ENCODE measurements around the gene PDE9A.

DNA sequence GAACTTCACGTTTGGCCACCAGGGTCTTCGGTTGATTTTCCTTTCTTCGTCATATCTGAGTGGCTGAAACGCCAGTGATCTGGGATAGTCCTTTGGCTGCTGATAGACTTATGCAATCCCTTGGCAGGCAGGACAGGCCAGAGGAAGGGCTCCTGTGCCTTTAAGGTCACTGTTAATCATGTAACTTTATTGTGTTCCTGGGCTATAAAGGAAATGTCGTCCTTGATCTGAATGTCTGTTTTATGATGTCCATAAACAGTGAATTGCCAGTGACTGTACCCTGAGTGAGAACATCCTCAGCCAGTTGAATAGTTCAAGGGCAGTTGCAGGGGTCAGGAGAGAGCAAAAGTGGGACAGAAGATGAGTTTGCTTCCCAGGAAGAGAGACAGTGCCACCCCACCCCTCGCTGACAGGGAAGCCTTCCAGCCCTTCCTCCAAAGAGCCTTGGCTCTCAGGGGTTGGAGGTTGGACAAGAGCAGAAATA lies 68.0 kb downstream of the PDE9A start:
- TF ChIP-seq, protein P1, sequence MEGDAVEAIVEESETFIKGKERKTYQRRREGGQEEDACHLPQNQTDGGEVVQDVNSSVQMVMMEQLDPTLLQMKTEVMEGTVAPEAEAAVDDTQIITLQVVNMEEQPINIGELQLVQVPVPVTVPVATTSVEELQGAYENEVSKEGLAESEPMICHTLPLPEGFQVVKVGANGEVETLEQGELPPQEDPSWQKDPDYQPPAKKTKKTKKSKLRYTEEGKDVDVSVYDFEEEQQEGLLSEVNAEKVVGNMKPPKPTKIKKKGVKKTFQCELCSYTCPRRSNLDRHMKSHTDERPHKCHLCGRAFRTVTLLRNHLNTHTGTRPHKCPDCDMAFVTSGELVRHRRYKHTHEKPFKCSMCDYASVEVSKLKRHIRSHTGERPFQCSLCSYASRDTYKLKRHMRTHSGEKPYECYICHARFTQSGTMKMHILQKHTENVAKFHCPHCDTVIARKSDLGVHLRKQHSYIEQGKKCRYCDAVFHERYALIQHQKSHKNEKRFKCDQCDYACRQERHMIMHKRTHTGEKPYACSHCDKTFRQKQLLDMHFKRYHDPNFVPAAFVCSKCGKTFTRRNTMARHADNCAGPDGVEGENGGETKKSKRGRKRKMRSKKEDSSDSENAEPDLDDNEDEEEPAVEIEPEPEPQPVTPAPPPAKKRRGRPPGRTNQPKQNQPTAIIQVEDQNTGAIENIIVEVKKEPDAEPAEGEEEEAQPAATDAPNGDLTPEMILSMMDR (IDR thresholded peaks at IDR 0.05) = no peak
- TF ChIP-seq POLR2A (IDR thresholded peaks at IDR 0.05) (no peak), EP300 (IDR thresholded peaks at IDR 0.05) (no peak)
